ENCODE measurements around the gene LY6G6C. TPM values are rescaled to one million over a fixed set of nuclear protein-coding genes. Genes with fewer than 3 reads are reported as not detected.

The LY6G6C gene
- total and polyA plus RNA-seq, 10 of the 15 experiments (the other 5 are each of a cell fraction or from before 2014, with no cell fraction given), result not detected

DNA sequence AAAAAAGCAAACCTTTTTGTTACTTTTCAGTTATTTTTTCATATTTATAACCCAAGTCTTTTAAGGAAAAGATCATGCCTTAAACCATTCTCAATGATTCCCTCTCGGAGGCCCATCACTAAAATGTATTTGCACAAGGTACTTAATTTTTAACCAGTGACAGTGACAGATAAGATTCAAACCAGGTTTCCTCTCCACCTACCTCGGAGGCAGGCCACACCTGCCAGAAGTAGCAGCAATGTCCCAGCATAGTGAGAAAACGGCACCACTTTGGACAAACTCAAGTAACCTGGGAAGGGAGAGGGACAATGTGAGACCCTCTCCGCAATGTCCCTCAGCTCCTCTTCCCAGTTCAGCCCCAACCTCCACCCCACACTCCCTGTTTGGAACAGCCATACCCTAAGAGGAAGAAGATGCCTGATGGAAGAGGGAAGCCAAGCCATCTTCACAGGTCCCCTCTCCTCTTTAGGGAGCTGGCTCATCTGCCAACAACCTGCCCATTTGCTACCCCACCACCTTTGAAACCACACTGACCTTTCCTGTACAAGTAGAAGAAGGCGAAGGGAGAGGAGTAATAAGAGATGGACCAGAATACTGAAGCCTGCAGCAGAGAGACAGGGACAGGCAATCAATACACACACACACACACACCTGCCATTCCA lies 20.7 kb downstream of the LY6G6C start (continued):
- TF ChIP-seq RB1 (IDR thresholded peaks at IDR 0.05; ENCODE audit: borderline replicate concordance), result no peak
- TF ChIP-seq YBX1 (IDR thresholded peaks at IDR 0.05), result no peak
- TF ChIP-seq, protein P1, sequence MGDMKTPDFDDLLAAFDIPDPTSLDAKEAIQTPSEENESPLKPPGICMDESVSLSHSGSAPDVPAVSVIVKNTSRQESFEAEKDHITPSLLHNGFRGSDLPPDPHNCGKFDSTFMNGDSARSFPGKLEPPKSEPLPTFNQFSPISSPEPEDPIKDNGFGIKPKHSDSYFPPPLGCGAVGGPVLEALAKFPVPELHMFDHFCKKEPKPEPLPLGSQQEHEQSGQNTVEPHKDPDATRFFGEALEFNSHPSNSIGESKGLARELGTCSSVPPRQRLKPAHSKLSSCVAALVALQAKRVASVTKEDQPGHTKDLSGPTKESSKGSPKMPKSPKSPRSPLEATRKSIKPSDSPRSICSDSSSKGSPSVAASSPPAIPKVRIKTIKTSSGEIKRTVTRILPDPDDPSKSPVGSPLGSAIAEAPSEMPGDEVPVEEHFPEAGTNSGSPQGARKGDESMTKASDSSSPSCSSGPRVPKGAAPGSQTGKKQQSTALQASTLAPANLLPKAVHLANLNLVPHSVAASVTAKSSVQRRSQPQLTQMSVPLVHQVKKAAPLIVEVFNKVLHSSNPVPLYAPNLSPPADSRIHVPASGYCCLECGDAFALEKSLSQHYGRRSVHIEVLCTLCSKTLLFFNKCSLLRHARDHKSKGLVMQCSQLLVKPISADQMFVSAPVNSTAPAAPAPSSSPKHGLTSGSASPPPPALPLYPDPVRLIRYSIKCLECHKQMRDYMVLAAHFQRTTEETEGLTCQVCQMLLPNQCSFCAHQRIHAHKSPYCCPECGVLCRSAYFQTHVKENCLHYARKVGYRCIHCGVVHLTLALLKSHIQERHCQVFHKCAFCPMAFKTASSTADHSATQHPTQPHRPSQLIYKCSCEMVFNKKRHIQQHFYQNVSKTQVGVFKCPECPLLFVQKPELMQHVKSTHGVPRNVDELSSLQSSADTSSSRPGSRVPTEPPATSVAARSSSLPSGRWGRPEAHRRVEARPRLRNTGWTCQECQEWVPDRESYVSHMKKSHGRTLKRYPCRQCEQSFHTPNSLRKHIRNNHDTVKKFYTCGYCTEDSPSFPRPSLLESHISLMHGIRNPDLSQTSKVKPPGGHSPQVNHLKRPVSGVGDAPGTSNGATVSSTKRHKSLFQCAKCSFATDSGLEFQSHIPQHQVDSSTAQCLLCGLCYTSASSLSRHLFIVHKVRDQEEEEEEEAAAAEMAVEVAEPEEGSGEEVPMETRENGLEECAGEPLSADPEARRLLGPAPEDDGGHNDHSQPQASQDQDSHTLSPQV (IDR thresholded peaks at IDR 0.05), result no peak
- TF ChIP-seq POLR2AphosphoS5 (IDR thresholded peaks at IDR 0.05; ENCODE audit: low read length), result no peak
- TF ChIP-seq NR2C1 (IDR thresholded peaks at IDR 0.05), result no peak

DNA sequence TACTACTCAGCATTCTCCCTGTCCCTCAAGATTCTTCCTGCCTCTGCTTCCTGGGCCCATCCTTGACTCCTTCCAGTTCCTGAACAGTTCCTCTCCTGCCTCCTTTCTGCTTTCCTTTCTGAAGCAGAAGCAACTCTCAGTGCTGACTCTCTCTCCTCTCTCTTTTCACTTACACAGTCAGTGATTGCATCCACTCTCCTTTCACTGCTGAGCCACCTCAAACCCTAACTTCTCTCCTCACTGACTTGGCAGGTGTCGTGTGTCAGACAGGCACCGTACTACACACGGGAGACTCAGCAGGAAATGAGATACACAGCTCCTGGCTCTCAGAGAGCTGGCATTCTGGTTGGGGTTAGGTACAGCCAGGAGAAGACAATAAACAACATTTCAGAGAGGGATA lies 24.0 kb downstream of the LY6G6C start:
- ChIA-PET RAD21 (ENCODE audit: unreplicated experiment) (interaction anchor here (0.6 kb wide), 1 partner anchor 191 kb away, joined by 4 read pairs; no protein-coding TSS in a partner anchor), CTCF (interaction anchor here (0.7 to 2.7 kb wide), 2 partner anchors 72 to 197 kb away, joined by 3 to 8 read pairs; no protein-coding TSS in a partner anchor), POLR2A (interaction anchor here (0.7 kb wide), 1 partner anchor 33 kb away, joined by 3 read pairs; no protein-coding TSS in a partner anchor), SMC1A (ENCODE audit: uncharacterized antibody, unreplicated experiment) (no interaction called here)
- no peaks in the 10 kb centered on the region for H4K20me1 ChIP-seq (ENCODE audit: control insufficient read depth, insufficient read depth)
- WGBS (ENCODE audit: insufficient coverage, insufficient replicate concordance, low lambda C conversion rate, missing lambda C conversion rate), result 16% methylated on average over 3 of the region's 3 CpGs
- no peak overlapping the region for H3K4me3 ChIP-seq
- H3K4me1 ChIP-seq (ENCODE audit: control insufficient read depth, insufficient read depth, low read length), result peaks cover 9% of the 10 kb centered on the region; the same call in 1 of the 2 replicates
- no peak overlapping the region for H2AFZ ChIP-seq (ENCODE audit: control insufficient read depth, low read depth, low read length)
- in situ Hi-C loops (cut with MboI) (no loop called here), intact Hi-C loops (cut with micrococcal nuclease; ENCODE audit: unreplicated experiment) (no loop called here)
- BruUV-seq (replicated peaks), result TSS peak; percentile 20
- H3K27me3 ChIP-seq (replicated peaks in 1 of 2; ENCODE audit: control insufficient read depth in 2 of 2, insufficient read depth in 2 of 2, low read length in 1 of 2), result no peaks in the 10 kb centered on the region
- H3K9me3 ChIP-seq (replicated peaks; ENCODE audit: control insufficient read depth, insufficient read depth, low read length), result no peaks in the 10 kb centered on the region
- TF ChIP-seq ZNF217 (IDR thresholded peaks at IDR 0.05), result no peak
- TF ChIP-seq IRF4 (IDR thresholded peaks at IDR 0.05; ENCODE audit: low read depth, low read length), result no peak
- H3K9ac ChIP-seq (ENCODE audit: control insufficient read depth, insufficient read depth, low read length), result no peak overlapping the region
- H3K79me2 ChIP-seq (ENCODE audit: control insufficient read depth, insufficient read depth, low read length), result peaks cover 14% of the 10 kb centered on the region
- no peak overlapping the region for H3K4me2 ChIP-seq (ENCODE audit: control insufficient read depth, insufficient read depth)
- DNase-seq (ENCODE audit: low read depth, low spot score) (no peak), ATAC-seq (peak; percentile 22; the same call in 2 of the 3 replicates), FAIRE-seq (no peak)
- H3K27ac ChIP-seq (ENCODE audit: control insufficient read depth, insufficient read depth), result no peak overlapping the region
- H3K36me3 ChIP-seq (ENCODE audit: control insufficient read depth in 2 of 2, insufficient read depth in 2 of 2, low read length in 1 of 2), result peaks cover 8 to 16% of the 10 kb centered on the region in 2 experiments

All from GM12878 (cell line).